Lung (tissue), 12 donors: Measurements from ENCODE around the gene RNGTT. TPM values are rescaled to one million over a fixed set of nuclear protein-coding genes. Genes with fewer than 3 reads are reported as not detected.

Experiments used
- ATAC-seq: fragments of 200-7000 bp; cut with Tn5 transposase; one replicate; pipeline ENCODE4 v1.9.1; 2020; ENCODE audit warnings: moderate number of reproducible peaks; ENCODE audit not compliant: insufficient read depth, low FRiP score
- DNase-seq, 3 donors: peaks; one replicate each; pipeline ENCODE4 v3.0.0-alpha.2; 2013 to 2017
- H3K27ac ChIP-seq, 2 donors: one replicate each; pipeline ENCODE4 v1.5.1; 2013; ENCODE audit warnings: mild to moderate bottlenecking in 2 of 2, moderate library complexity in 2 of 2, control low read depth in 1 of 2, inconsistent platforms in 1 of 2, low read depth in 1 of 2, low read length in 1 of 2
- H3K27me3 ChIP-seq, 3 donors: one replicate each; pipeline ENCODE4 v1.5.1; 2013; ENCODE audit warnings: low read length in 2 of 3; ENCODE audit not compliant: control insufficient read depth in 3 of 3, insufficient read depth in 3 of 3
- H3K36me3 ChIP-seq, 4 donors: one replicate each; pipeline ENCODE4 v1.5.1; 2013; ENCODE audit warnings: low read length in 4 of 4, mild to moderate bottlenecking in 1 of 4, moderate library complexity in 1 of 4; ENCODE audit not compliant: control insufficient read depth in 4 of 4, insufficient read depth in 4 of 4
- H3K4me1 ChIP-seq, 5 donors: one replicate each; pipeline ENCODE4 v1.5.1; 2013; ENCODE audit warnings: low read length in 5 of 5, mild to moderate bottlenecking in 2 of 5, moderate library complexity in 1 of 5; ENCODE audit not compliant: control insufficient read depth in 5 of 5, insufficient read depth in 5 of 5
- H3K4me3 ChIP-seq: one replicate; pipeline ENCODE4 v1.5.1; 2013; ENCODE audit warnings: mild to moderate bottlenecking, control low read depth, moderate library complexity
- H3K9ac ChIP-seq, 2 donors: one replicate each; pipeline ENCODE4 v1.5.1; 2013; ENCODE audit warnings: low read length in 2 of 2, control low read depth in 1 of 2; ENCODE audit not compliant: insufficient read depth in 1 of 2
- H3K9me3 ChIP-seq, 4 donors: one replicate each; pipeline ENCODE4 v1.5.1; 2013; ENCODE audit warnings: low read length in 3 of 4, mild to moderate bottlenecking in 1 of 4, moderate library complexity in 1 of 4; ENCODE audit not compliant: control insufficient read depth in 4 of 4, insufficient read depth in 3 of 4
- CTCF ChIP-seq: IDR thresholded peaks from 2 replicates; pipeline ENCODE4 v1.5.1; 2012; ENCODE audit warnings: mild to moderate bottlenecking; ENCODE audit errors: control extremely low read depth, extremely low read depth
- WGBS, 2 donors: extraction: QIAGEN DNeasy Blood & Tissue Kit; methylation state at CpG; one replicate each; pipeline ENCODE4 v1.1.7; 2013; 5-methylcytosine and 5-hydroxymethylcytosine counted together
- polyA plus RNA-seq, 2 donors: library from polyadenylated mRNA; stranded (reverse); fragments of 200-250 nt; gene quantifications; one replicate each; pipeline ENCODE4 v1.2.1, GENCODE V29; 2013
- total RNA-seq, 2 donors: library from RNA; depleted of rRNA in 1 of 2; stranded (reverse); fragments of >200 nt in 1 of 2; gene quantifications; one replicate each; pipeline ENCODE4 v1.2.1, GENCODE V29; 2014 to 2021
- donor health status: control.
- donor health status: control.
- donor health status: Bipolar disorder and iron deficiency.
- donor health status: healthy.
- donor health status: DM: yes; HTN: yes; CAD: no.

The RNGTT gene
- total and polyA plus RNA-seq, 4 donors: 3.0 to 25.0 (median 9.2) TPM

- Histone ChIP-seq H3K27ac (no peak overlapping the region), H3K9ac (no peak overlapping the region), H3K36me3 (peaks cover 0 to 4% (median 2%) of the 10 kb centered on the region in 4 donors), H3K4me3 (no peak overlapping the region), H3K27me3 (no peaks in the 10 kb centered on the region), H3K4me1 (peaks cover 0 to 10% (median 0%) of the 10 kb centered on the region in 5 donors), H3K9me3 (no peaks in the 10 kb centered on the region)
- TF ChIP-seq CTCF: no peak
- ATAC-seq (no peak), DNase-seq (no peak)
- WGBS, 2 donors: 93 to 97% methylated on average over 2 of the region's 2 CpGs
These were observed 83.4 kb downstream of the RNGTT start for GRCh38 chr6:88880021-88880420.

- H3K4me1 ChIP-seq: peaks cover 0 to 16% (median 0%) of the 10 kb centered on the region in 5 donors
- no peak overlapping the region for H3K9ac ChIP-seq
- H3K9me3 ChIP-seq: no peaks in the 10 kb centered on the region
- H3K27ac ChIP-seq: no peak overlapping the region
- ATAC-seq (no peak), DNase-seq (no peak)
- WGBS, 2 donors: 95 to 97% methylated on average over 7 of the region's 7 CpGs
- peaks cover 0 to 1% (median 0%) of the 10 kb centered on the region in 4 donors for H3K36me3 ChIP-seq
- H3K4me3 ChIP-seq: no peak overlapping the region
- no peak for TF ChIP-seq CTCF
- no peaks in the 10 kb centered on the region for H3K27me3 ChIP-seq
These were observed 85.5 kb downstream of the RNGTT start for GRCh38 chr6:88877893-88878292.

GRCh38 chr6:88872962-88873361 lies 90.5 kb downstream of the RNGTT start:
- H3K27me3 ChIP-seq: no peaks in the 10 kb centered on the region
- 63 to 88% methylated on average over 1 of the region's 1 CpG for whole genome bisulfite sequencing, 2 donors

More at GRCh38 chr6:88872962-88873361, 90.5 kb downstream of the RNGTT start:
- H3K36me3 ChIP-seq: peaks cover 0 to 1% (median 0%) of the 10 kb centered on the region in 4 donors
- TF ChIP-seq CTCF: no peak
- no peak overlapping the region for H3K9ac ChIP-seq
- no peaks in the 10 kb centered on the region for H3K9me3 ChIP-seq
- ATAC-seq (no peak), DNase-seq (no peak)
- H3K27ac ChIP-seq: no peak overlapping the region
- no peak overlapping the region for H3K4me3 ChIP-seq
- H3K4me1 ChIP-seq: peaks cover 0 to 6% (median 0%) of the 10 kb centered on the region in 5 donors
